Cerebellar nuclear complex (tissue), 1 donor: ENCODE measurements around the gene RUNX2.

Experiments used
- DNase-seq, 2 experiments: peaks; one replicate each; lab custom pipeline; 2025; lab: John Stamatoyannopoulos, UW

RUNX2 gene

DNA sequence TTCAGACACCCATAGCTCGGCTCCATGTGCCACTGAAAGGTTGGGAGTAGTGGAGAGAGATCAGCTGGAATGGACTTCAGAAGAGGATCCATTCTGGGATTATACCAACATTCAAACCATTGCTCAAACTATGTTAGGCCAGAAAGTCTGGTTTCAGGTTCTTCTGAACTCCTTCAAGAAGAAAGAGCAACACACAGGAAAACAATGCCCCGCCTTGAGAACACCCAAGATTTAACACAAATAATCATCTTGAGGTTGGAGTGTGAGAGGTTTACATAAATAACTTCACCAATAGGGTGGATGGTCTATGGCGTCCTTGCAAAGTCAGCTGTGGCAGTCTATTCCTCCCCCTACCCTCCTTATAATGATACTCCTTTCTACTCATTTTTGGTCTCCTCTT is 261.2 kb downstream of the RUNX2 start:
- no peak for DNase-seq

GRCh38 chr6:45590226-45590625 is 262.1 kb downstream of the RUNX2 start:
- DNase-seq = no peak

GRCh38 chr6:45590696-45591184 is 262.6 kb downstream of the RUNX2 start:
- DNase-seq = no peak

GRCh38 chr6:45591306-45591705 is 263.2 kb downstream of the RUNX2 start:
- no peak for DNase-seq

DNA sequence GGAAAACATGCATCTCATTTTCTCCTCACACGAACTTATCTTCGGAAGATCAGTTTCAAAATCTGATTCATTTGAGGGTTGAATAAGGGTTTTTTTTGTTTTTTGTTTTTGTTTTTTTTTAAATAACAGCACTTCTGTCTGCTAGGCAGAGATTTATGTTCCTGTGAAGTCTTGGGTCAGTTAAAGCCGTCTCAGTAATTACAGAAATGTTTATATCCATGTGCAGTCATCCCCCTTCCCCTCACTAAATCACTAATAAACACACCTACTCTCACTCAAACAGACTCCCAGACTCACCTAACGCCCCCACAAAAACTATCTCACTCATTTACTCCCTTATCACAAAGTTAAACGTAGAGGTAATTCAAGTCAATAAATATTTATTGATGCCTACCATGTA is 263.8 kb downstream of the RUNX2 start:
- DNase-seq = no peak

DNA sequence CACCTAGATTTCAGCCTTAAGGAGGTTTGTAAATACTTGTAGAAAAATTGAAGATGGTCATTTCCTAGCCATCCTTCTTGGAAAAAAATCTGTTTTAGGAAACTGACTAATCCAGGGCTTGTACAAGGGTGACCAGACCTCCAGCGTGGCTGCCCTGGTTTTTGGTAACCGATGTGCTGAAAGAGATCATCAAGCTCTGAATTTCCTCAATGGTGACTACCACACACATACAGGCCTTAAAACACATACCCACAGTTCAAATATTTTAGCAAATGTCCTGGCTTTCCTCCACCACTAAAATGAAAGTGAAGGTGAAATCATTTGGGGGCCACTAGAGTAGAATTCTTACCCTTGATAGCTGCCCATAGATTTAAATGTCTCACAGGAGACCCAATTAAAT is 264.9 kb downstream of the RUNX2 start:
- no peak for DNase-seq

DNA sequence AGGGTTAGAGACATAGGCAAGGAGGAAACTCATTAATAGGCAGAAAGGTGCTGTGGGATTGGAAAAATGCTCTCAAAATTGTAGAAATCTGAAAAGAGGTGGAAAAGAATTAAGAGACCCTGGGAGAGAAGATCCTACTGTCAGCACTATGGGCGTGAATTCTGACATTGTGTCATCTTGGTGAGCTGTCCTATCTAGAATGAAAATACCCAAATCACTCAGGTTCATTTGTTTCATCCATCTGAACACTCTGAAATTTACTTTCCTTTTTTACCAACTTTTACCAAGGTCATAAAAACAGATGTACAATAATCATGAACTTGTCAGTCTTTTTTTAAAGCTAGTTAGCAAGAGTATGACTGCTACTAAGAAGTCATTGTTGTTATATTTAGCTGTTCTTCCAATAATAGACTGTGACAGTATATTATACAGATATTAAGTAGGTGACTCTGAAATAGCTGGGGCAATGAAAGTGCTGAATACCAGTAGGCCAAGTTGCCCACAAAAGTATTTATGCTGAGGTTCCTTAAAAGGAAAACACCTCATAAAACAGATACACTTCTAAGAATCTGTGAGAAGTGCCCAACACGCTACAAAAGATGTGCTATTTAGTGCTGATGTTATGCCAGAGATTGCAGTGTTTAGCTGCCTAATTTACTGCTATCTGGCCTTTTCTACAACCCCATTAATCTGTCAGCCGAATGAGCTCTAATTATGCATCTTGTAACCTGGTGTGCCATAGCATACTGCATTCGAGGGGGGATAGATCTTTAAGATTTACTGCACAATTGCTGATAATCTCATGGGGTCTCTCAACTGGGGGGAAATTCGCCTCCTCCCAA is 267.1 kb downstream of the RUNX2 start:
- no peak for DNase-seq

- no peak for DNase-seq
Measured at GRCh38 chr6:45597424-45597823, 269.3 kb downstream of the RUNX2 start.

DNA sequence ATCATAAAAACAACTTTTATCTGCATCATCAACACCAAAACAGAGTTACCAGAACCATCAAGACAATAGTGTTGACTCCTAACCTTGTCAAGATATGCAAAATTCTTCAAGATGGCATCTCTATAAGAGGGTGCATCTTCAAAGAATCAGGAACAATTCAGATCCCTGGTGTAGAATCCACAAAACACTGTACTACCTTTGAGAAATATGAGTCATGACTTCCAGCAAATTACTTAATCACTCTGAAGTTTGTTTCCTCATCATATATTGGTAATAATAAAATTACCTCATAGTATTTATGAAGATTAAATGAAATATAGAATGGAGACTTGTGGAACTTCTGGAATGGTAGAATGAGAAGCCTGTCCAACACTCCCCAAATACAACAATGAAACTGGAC is 270.9 kb downstream of the RUNX2 start:
- DNase-seq = no peak

GRCh38 chr6:45605971-45606370 is 277.8 kb downstream of the RUNX2 start:
- DNase-seq = no peak

DNA sequence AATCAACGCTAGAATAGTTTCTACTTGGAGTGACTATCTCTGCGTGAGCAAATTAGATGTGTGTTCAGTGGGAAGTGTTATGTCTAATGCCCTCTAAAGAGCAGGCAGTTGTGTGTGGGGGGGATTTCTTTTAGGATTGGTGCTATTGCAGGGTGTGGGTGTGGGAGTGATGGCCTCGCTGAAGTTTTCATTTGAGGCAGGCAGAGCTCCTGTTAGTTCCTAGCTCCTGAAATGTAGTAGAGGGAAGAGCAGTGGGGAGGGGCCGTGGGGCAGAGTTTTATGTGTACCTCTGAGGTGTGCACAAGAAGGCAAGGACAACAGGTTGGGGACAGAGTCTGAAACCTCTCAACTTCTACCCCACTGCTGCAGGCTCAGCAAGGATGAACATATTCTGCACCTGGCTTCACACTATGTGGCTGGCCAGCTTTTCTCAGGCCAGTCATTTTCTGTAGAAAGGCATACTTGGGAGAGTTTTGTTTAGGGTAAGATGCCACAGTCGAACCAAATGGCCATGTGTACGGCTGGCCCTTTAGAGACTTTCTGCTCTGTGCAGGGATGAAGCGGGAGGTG is 278.8 kb downstream of the RUNX2 start:
- no peak for DNase-seq

DNA sequence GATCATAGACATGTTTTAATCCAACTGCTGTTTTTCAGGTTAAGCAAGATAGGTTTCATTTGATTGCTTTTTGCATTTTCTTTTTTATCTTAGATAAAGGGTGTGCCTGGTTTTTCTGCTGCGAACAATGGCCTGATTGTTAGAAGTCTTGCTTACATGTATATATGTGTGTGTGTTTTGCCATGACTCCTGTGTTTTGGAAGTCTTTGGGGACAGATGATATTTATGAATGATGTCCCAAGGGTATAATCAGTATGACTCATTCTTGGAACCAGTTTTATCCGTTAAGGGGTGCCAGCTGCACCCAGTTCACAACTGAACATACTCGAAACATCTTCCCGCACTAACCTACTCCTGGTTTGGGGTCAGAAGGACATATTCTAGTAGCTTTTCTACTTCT is 279.7 kb downstream of the RUNX2 start:
- no peak for DNase-seq

- no peak for DNase-seq
Measured at GRCh38 chr6:45608252-45608913, 280.3 kb downstream of the RUNX2 start.

- no peak for DNase-seq
Measured at GRCh38 chr6:45609141-45609638, 281.1 kb downstream of the RUNX2 start.

DNA sequence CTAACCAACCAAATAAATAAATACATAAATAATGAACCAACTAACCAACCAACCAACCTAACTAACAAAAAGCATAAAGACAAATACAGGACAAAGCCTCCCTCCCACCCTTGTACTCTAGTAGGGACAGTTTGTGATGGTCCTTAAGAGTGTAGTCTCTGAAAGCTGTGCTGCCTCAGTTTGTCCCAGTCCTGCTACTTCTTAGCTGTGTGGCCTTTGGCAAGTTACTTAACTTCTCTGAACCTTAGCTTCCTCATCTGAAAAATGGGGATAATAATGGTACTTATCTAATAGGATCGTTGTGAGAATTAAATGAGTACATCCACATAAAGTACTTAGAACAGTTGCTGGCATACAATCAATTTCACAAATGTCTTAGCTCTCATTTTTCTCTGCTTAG is 282.2 kb downstream of the RUNX2 start:
- no peak for DNase-seq

DNA sequence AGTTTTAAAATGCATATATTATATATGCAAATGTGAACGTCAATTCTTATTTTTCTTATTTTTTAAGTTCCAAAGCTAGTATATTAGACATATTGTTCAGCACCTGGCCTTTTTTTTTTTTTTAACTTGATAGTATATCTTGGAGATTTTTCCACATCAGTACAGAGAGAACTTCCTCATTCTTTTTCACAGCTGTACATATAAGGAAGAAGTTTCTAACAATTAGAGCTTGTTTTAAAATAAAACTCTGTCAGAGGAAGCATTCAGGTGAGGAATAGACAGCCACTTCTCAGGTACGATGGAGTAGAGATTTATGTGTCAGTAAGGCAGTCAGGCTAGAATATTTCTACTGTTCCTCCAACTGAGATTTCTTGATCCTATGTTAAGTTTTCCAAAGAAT is 282.7 kb downstream of the RUNX2 start:
- no peak for DNase-seq

DNA sequence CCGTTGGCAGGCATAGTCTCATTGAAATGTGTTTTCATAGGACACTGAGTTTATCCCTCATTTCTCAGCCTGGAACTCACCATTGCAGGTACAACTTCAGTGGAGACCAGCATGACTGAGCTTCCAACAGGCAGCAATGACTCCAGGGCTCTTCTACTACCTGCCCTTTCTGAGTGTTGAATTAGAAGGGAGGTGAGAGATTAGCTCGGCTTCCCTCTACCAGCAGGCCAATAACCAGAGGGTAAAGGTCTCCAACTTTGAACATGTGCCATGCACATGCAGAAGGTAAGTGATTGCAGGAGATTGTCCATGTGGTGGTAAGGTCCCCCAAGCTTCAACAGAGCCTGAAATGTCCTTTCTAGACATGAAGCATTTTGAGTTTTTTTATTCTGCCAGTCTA is 283.4 kb downstream of the RUNX2 start:
- DNase-seq = no peak

GRCh38 chr6:45613656-45614055 is 285.5 kb downstream of the RUNX2 start:
- no peak for DNase-seq

GRCh38 chr6:45614488-45615285 is 286.6 kb downstream of the RUNX2 start:
- no peak for DNase-seq

DNA sequence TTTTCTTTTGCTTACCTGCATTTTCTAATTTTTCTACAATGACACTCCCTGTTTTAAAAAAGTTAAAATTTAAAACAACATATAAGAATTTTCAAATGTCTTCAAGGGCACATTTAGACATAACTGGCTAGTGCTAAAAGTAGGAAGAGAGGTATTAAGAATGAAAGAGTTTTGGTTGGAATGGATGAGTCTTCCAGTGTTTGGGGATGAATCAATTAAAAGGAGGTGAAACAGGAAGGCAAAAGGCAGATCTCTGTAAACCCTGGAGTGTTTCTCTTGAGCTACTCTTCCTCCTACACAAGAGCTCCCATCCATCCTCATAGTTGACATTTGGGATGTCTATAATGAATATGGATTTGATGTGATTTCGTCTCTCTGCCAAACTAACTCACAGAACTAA is 288.1 kb downstream of the RUNX2 start:
- no peak for DNase-seq

GRCh38 chr6:45617441-45617840 is 289.3 kb downstream of the RUNX2 start:
- no peak for DNase-seq

GRCh38 chr6:45618259-45618658 is 290.1 kb downstream of the RUNX2 start:
- no peak for DNase-seq
